Suppressor macrophage treated with lipopolysaccharide for 4 hours (primary cell): ENCODE data around the gene KDM4C.
"Not testable (repeated sequence)": the region's sequence is repeated elsewhere in the genome, so short reads cannot be mapped to it uniquely, and the experiment has no call there.

ENCODE experiments used
- DNase-seq: peaks from one replicate; pipeline ENCODE4 v3.0.0-alpha.2; 2020

KDM4C gene

DNA sequence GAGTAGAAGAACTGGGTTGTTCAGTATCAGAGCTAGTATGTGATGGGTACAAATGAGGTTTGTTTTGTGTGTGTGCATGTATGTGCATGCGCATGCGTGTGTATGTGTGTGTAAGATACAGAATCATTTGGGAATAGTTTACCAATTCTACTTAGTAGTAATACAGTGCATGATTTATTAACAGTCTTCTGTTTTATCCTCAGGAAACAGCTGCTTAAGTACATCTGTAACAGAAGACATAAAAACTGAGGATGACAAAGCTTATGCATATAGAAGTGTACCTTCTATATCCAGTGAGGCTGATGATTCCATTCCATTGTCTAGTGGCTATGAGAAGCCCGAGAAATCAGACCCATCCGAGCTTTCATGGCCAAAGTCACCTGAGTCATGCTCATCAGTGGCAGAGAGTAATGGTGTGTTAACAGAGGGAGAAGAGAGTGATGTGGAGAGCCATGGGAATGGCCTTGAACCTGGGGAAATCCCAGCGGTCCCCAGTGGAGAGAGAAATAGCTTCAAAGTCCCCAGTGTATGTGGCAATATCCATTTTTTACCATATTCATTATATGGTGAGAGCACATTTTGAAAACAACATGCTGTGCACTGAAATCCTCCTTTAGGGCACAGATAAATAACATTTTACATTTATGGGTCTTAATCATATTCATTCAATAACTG, 228.5 kb downstream of the KDM4C start:
- DNase-seq = no peak

DNA sequence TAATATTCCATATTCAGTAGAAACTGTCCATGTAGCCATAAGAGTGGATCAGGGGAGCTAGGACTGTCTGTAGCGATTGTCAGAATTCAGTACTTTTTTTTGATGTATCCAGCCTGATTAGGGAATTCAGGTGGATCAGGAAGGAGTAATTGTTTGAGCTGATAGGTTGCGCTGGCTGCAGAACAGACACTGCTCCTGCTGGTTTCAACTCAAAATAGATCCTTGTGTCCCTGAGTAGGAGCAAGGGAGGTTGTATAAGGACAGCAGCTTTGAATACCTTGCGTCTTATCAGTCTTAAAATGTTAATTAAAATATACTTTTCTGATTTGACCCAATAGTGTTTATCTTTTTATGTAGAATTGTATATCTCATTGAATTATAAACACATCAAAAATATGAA, 229.6 kb downstream of the KDM4C start:
- no peak for DNase-seq

DNA sequence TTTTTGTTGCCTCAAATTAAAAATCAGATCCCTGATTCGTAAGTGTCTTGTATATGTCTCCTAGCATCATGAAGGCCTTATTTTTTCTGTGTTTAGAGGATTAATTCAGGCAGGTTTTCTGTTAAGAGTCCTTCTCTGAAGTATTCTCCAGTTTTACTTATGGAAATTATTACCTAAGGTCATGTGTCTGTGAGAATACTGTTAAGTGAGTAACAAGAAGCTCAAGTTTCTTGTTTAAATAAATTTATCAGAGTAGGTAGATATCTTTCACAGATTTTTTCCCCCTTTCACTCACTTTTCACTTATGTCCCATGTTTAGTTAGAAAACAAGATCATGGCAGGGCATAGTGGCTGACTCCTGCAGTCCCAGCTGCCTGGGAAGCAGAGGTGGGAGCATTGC, 233.6 kb downstream of the KDM4C start:
- no peak for DNase-seq

DNA sequence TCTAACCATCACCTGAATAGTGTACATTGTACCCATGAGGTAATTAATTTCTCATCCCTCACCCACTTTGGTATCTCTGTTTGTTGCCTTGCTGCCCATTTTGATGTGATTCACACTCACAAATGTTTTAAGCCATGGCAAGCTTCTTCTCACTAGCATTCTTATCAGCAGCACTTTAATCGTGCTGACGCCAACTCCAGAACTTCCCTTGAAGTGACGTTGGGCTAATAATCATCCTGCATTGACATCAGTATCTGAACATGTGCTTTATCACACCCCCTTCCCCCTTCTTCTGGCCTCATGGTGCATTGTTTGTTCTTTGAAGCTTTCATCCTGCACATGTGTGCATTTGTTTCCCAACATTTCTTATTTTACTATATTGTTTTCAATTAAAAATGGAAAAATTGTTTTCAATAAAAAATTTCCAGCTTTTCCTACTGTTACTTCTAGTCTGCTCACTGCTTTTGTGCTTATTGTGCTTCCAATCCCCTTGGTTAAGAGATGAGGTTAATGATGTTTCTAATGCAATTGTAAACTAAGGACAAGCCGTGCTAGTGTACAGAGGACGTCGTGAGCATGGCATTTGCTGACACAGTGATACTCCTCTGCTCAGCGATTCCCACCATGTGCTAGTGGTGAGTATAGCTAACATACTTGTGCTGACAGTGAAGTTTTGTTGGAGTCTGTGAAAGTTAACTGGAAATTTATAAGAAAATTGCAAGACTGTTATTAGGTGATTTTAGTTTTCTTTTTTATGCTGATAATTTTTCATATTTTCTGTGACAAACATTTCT, 238.5 kb downstream of the KDM4C start:
- DNase-seq = no peak

DNA sequence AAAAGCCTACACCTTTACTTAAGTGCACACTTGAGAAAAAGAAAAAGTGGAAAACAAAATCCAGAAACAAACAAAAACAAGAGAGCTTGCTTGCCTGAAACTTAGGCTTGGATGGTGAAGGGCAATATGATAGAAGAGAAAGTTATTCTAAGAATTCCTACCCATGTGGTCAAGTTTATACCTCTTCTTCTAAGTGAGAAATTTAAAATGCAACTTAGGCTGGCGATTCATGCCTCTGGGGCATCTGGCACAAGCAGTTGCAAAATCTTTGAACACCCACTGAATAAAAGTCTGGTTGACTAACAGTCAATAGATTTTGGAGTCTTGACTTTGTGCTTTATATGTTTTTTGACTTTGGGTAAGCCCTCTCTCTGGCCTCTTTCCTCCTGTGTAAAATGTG, 239.6 kb downstream of the KDM4C start:
- DNase-seq = no peak

DNA sequence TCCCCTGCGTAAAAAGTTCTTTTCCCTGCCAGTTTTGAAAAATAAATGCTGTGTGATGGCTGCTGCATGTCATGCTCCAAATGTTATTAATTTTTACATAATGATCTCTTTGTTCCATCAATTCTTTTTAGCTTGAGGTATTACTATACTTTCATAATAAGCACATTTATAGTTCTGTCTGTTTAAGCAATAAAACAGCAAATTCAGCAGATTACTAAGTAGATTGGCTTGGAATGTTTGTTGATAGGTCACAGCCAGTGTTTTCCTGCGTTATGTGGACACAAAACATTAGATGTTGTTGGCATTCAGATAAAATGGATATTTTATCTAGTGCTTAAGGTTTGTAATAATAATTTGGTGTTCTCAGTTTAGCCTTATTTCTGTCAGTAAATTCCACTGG, 242.0 kb downstream of the KDM4C start:
- DNase-seq = no peak

DNA sequence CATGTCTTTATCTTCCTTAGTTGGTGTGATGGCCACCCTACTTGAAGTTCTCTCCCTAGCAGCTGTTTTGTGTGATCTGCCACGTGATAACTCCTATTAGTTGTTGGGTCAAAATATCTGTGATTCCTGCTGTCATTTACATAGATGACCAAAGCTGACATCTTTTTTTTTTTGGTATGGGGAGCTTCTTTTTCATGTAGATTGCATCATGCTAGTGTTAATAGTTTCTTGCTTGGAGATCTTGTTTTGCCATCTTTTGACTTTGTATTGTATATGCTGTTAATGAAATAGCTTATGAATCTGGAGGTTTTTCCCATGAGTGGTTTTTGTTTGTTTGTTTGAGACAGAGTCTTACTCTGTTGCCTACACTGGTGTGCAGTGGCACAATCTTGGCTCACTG, 243.8 kb downstream of the KDM4C start:
- no peak for DNase-seq

DNA sequence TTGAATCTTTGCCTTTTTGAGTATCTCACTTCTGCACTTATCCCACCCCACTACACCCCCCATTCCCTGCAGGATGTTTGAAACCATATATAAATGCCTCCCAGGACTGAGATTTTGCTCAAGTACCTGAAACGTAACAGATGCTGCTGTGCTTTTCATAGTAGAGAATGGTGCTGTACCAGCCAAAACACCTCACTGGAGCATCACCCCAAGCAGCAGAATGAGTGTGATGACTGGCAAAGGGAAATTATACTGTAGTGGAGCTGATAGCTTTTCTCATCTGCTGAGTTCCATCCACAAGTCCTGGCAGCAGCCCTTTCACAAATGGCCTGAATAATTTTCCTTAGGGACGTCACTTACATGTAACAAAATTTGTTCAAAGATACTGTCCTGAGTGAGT, 246.1 kb downstream of the KDM4C start:
- DNase-seq = no peak

DNA sequence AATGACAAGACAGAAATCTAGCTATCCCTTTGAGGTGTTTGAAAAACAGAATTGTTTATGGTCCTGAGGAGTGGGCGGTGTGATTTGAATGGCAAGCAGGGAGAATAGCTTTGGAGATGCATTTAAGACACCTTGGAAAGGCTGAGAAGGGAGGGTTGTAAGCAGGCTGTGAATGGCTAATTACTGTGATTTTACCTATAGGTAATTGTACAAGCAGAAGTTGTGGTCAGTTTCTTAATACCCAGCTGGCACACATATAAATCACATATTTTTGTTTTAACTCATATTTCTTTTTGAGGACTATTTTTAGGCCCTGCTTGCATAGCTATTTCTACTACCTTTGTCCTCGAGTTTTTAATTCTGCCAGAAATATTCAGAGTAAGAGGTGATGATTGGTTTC, 248.6 kb downstream of the KDM4C start:
- no peak for DNase-seq

DNA sequence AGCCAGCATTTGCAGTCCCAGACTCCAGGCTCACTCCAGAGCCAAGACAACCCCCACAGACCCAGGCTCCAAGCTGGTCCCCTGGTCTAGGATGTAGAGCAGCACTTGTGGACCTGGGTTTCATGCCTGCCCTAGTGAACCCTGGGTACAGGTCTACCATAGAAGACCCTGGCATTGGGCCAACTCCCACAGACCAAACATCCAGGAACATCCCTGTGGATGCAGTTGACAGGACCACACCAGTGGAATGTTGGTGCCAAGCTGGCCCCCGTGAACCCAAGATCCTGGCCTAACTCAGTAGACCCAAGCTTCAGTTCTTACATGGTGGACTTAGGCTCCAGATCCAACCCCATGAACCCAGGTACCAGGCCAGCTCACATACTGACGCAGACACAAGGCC, 250.6 kb downstream of the KDM4C start:
- DNase-seq = no peak

DNA sequence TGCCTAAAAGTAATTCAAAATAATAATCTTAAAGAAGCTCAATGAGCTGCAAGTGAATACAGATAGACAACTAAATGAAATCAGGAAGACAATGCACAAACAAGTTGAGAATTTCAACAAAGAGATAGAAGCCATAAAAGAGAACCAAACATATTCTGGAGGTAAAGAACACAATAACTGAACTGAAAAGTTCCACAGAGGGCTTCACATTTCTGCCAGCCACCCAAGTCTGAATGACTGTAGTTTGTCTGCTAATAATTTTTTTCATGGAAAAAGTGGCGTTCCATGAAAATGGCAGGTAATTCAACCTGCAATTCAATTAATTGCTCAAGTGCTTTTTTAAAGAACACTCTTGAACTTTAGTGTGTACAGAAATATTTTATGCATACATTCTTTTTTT, 251.3 kb downstream of the KDM4C start:
- DNase-seq = no peak

DNA sequence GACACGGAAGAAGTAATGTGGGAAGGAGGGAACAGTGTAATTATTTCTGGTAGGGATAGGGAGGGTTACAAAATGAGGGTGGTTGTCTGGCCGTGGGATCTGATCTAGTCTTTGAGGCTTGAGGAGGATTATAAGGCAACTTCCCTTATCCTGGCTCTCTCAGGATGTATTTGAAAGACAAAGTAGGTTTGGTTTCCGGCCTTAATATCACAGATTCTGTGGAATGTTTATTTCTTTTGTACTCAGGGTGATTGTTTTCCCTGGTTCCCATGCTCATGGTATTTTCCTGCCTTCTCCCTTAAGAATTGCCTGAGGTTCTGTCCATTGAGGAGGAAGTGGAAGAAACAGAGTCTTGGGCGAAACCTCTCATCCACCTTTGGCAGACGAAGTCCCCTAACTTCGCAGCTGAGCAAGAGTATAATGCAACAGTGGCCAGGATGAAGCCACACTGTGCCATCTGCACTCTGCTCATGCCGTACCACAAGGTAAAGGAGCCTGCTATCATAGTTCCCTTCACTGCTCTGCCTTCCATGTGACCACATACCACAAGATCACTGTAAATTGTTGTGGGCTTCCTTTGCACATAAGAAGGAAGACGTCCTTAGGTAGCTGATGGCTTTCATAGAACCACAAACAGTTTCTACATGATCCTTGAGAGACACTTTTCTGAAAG, 253.8 kb downstream of the KDM4C start:
- no peak for DNase-seq

DNA sequence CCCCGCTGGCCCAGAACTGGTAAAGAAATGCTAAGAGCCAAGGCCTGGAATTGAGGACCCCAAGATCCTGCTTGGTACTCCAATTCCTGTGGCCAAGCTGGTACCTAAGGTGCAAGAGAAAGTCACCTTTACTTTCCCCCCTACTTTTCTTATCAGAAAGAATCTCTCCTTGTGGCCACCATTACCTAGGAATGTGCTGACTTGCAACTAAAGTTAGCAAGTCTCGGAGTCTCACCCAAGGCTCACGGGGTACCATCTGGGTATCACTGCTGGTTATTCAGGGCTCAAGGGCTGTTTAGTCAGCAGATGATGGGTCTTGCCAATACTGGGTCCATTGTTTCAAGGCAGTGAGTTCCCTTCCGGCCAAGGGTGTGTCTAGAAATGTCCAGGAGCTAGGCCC, 270.2 kb downstream of the KDM4C start:
- no peak for DNase-seq

DNA sequence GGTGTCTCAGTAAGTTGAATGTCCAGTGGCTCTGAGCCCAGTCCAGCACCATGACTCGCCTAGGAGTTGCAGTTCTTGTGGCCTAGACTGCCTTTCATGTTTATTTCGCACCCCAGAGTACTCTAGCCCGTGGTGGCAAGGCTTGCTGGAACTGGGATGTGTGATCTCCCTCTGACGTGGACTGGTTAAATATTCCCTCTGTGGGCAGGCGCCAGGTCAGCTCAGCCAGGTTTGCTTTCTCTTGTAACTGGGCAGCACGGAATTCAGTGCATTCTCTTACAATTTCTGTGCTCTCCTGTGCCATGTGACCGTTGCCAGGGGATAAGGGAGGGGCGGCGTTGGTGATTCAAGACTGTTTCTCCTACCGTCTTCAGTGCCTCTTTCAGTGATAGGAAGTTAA, 270.8 kb downstream of the KDM4C start:
- no peak for DNase-seq

DNA sequence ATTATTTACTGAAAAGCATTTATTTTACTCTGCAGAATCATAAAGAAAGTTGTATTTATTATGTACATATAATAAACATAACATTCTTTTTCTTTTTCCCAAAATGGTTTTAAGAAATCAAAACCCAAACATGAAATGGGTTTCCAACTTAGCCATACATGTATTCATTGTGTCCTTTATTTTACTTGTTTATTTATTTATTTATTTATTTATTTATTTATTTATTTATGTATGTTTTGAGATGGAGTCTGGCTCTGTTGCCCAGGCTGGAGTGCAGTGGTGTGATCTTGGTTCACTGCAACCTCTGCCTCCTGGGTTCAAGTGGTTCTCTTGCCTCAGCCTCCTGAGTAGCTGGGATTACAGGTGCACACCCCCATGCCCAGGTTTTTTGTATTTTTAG, 273.2 kb downstream of the KDM4C start:
- DNase-seq = not testable (repeated sequence)

DNA sequence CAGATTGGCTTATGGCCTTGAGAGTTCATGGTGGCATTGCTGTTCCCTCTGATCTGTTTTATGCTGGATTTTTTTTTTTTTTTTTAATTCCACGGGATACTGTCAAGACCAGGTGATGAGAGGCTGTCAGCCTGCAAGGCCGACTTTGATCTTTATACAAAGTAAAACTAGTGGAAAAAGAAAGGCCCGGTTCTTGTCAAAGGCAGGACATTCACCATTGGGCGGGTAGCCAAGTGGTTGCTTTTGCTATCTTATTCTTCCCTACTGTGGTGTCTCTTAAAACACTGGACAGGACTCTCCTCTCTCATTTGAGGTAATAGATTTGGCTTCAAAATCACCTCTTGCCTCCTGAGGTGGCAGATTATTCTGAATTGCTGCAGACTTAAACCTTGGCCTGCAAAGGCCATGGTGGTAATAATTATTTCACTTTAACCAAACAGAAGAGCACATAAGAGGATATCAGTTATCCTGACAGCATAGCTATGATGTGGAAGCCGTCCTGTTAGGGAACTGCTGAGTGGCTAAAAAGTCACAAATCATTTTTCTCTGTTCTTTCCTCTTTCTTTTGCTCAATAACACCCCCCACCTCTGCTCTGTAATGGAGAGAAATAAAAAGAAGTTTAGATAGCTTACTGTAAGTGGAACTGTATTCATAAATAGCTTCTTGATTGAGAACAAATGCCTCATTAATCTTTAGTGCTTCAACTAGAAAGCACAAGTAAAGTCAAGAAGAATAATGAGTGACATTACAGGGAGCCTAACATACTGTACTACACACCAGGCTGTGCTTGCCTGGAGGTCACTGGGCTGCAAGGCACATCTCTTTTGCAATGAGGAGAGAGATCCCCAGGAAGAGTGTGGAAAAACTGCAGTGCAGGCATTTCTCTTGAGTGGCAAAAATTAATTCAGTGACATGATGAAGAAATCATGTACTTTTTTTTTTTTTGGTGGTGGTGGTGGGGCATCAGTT, 275.6 kb downstream of the KDM4C start:
- no peak for DNase-seq

DNA sequence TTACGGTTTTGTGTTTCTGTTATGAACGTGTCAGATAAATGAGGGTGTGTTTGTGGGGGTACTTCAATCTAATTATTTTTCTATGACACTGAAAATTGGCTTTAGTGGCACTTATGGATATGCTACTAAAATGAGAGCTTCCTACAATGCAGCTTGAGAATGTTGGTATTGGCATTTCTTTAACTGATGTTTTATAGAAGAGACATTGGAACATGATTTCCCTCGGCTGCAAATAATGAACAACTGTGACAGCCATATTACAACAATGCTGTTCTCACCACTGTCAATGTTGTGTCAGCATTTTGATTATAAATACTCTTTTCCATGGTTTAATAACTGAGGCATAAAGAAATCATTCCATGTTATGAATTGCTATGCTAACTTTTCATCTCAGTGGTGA, 279.4 kb downstream of the KDM4C start:
- no peak for DNase-seq

DNA sequence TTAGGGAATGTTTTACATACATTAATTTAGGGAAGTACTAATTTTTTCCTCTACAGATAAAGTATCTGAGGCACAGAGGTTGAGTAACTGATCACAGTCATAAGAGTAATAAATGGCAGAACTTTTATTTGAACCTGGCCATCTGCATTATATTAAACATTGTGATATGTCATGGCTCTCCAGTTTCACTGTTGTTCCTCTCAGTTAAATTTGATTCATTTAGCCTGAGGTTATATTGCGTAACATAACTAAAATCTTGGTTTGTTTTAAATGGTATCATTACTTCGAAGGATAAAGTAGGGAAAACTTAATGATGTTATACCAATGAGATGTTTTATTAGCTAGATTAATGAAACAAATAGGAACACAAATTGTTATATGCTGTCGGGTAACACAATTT, 284.4 kb downstream of the KDM4C start:
- DNase-seq = no peak

DNA sequence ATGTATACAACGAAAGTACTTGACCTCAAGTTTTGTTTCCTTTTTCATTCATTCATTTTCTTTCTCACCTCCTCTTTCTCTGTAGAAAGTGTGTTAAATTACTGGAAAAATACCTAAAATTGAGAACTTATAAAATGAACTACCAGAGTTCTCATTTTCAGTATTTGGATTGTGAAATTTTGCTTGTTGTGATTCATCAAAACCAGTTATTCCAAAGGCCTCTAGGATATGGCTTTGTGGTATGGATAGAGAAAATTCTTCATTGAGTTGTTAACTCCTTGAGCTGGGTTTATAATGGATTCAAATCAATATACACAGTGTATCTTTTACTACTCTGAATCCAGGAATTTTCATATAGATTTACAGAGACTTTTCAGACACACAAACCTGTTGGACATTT, 287.6 kb downstream of the KDM4C start:
- DNase-seq = no peak

DNA sequence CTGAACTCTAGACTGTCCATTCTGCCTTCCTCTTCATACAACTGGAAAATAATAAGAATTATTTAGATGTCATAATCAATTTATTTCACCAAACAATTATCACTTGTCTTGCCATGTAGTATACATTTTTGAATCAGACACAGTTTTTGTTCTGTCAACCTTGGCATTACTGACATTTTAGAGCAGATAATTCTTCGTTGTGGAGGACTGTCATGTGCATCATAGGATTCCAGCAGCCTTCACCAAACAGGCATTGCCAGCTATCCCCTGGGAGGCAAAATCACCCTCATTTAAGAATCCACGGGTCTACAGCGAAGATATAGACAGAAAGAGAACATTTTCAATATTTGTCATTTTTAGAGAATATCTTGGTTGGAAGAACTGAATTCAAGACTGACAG, 293.9 kb downstream of the KDM4C start:
- no peak for DNase-seq

DNA sequence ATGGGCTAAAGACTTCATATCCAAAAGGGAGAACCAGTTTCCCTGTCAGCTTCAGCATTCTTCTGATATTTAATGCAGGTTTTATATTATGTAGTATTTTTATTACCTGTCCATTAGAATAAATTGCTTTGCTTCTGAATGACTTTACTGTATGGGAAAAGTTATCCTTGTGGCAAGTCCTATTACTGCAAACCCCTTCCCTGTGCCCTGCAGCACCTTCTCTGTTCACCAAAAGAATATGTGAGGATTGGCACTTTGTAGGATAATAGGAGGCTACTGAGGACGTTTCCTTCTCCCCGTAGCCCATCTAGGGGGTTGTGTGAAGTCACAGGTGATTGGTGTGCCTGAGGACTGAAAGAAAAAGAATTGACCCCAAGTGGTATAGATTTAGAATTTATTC, 296.1 kb downstream of the KDM4C start:
- no peak for DNase-seq

DNA sequence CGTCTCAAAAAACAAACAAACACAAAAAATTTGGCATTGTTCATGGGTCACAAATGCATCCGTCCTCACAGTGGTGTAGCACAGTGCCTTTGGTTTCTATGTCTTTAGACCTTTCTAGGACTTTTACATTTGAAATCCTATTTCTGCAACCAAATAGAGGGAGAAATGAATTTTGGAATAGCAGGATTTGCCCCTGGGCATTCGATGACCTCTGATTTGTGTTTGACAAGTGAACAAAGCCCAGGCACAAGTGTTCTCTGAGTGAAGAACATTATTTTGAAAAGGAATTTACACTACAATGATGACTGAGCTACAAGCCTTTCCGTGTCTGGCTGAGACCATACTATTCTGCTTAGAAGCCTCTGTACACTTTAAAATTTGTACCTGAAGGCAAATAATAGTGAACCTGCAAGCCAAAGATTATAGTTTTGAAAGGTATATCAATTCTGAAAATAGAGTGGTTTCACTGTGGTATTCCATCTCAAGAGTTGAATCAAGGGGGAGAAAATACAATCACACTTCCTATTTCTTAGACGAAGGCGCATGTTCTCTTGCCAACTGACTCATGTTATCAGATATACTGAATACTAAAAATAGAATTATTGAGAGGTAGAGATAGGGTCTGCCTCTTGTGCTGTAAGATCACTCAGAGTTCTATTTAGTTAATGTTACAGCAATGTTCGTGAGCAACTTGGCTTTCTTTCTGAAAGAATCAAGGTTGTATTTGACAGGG, 297.6 kb downstream of the KDM4C start:
- DNase-seq = no peak
